IMR-90 (cell line): ENCODE results near the gene OAS3. TPM values are rescaled to one million over a fixed set of nuclear protein-coding genes. Genes with fewer than 3 reads are reported as not detected.

Source experiments
- ATAC-seq: fragments of 200-7000 bp; cut with Tn5 transposase; 2 replicates; pipeline ENCODE4 v1.9.1; 2020; ENCODE audit warnings: low read depth, mild to moderate bottlenecking, moderate library complexity
- BruUV-seq: library from RNA; stranded (reverse); fragments of 400-500 nt; replicated peaks from 2 replicates; lab custom pipeline; 2021; lab: Mats Ljungman, UMichigan
- CTCF ChIA-PET: fragments of 300-600 bp; formaldehyde crosslinking; extraction: SDS; loops from one replicate; lab custom pipeline; 2021; ENCODE audit warnings: antibody characterized with exemption; lab: Yijun Ruan, JAX
- POLR2A ChIA-PET: fragments of 300-600 bp; sonication (Branson Sonifier 250); formaldehyde crosslinking; loops from one replicate; lab custom pipeline; 2022; ENCODE audit warnings: antibody characterized with exemption; ENCODE audit not compliant: unreplicated experiment; lab: Charles Lee
- DNase-seq: peaks from one replicate; pipeline ENCODE4 v3.0.0; 2013
- H2AFZ ChIP-seq: replicated peaks from 2 replicates; pipeline ENCODE3; 2013; ENCODE audit warnings: low read length, mild to moderate bottlenecking; ENCODE audit not compliant: poor library complexity
- H2AK5ac ChIP-seq: 2 replicates; pipeline ENCODE4 v1.6.1; 2013; ENCODE audit warnings: low read depth, low read length, inconsistent platforms
- H2AK9ac ChIP-seq: replicated peaks from 2 replicates; pipeline ENCODE3; 2013; ENCODE audit warnings: mild to moderate bottlenecking, low read depth, low read length, moderate library complexity; ENCODE audit not compliant: poor library complexity
- H2BK120ac ChIP-seq: 2 replicates; pipeline ENCODE4 v1.6.1; 2013; ENCODE audit warnings: low read depth, low read length, inconsistent platforms
- H2BK15ac ChIP-seq: 3 replicates; pipeline ENCODE4 v1.6.1; 2013; ENCODE audit warnings: low read depth, low read length, inconsistent platforms
- H2BK20ac ChIP-seq: 2 replicates; pipeline ENCODE4 v1.6.1; 2013; ENCODE audit warnings: low read depth, mild to moderate bottlenecking, inconsistent platforms, low read length, moderate library complexity
- H2BK5ac ChIP-seq: 2 replicates; pipeline ENCODE4 v1.6.1; 2013; ENCODE audit warnings: mild to moderate bottlenecking, low read depth, low read length, inconsistent platforms; ENCODE audit not compliant: poor library complexity, severe bottlenecking
- H3K14ac ChIP-seq: replicated peaks from 2 replicates; pipeline ENCODE4 v1.6.1; 2013; ENCODE audit warnings: low read depth, low read length, inconsistent platforms
- H3K18ac ChIP-seq: 2 replicates; pipeline ENCODE4 v1.6.1; 2013; ENCODE audit warnings: low read depth, low read length, control low read depth
- H3K23ac ChIP-seq: 2 replicates; pipeline ENCODE4 v1.6.1; 2013; ENCODE audit warnings: low read depth, low read length, inconsistent platforms
- H3K27ac ChIP-seq: 2 replicates; pipeline ENCODE4 v1.5.1; 2013; ENCODE audit warnings: mild to moderate bottlenecking, control low read depth, low read length; ENCODE audit not compliant: insufficient read depth
- H3K27me3 ChIP-seq: 2 replicates; pipeline ENCODE4 v1.6.1; 2013; ENCODE audit warnings: low read length; ENCODE audit not compliant: control insufficient read depth, insufficient read depth
- H3K36me3 ChIP-seq: 2 replicates; pipeline ENCODE4 v1.6.1; 2013; ENCODE audit warnings: low read length, mixed read lengths; ENCODE audit not compliant: control insufficient read depth, insufficient read depth
- H3K4ac ChIP-seq: 2 replicates; pipeline ENCODE4 v1.6.1; 2013; ENCODE audit warnings: low read depth, low read length, inconsistent platforms
- H3K4me1 ChIP-seq: 2 replicates; pipeline ENCODE4 v1.6.1; 2013; ENCODE audit warnings: low read length, mixed read lengths; ENCODE audit not compliant: control insufficient read depth, insufficient read depth
- H3K4me2 ChIP-seq: 2 replicates; pipeline ENCODE4 v1.6.1; 2013; ENCODE audit warnings: low read depth, mild to moderate bottlenecking, control low read depth, low read length, moderate library complexity
- H3K4me3 ChIP-seq: 2 replicates; pipeline ENCODE4 v1.5.1; 2013; ENCODE audit warnings: low read depth, mild to moderate bottlenecking, control low read depth, low read length, moderate library complexity; ENCODE audit not compliant: insufficient read depth
- H3K56ac ChIP-seq: 2 replicates; pipeline ENCODE4 v1.6.1; 2013; ENCODE audit warnings: low read length, inconsistent platforms; ENCODE audit not compliant: insufficient read depth; ENCODE audit errors: extremely low read depth
- H3K79me1 ChIP-seq, 2 experiments: 2 replicates each; pipeline ENCODE4 v1.6.1; 2013; ENCODE audit warnings: low read length in 2 of 2, inconsistent platforms in 1 of 2, low read depth in 1 of 2
- H3K9ac ChIP-seq: 2 replicates; pipeline ENCODE4 v1.6.1; 2013; ENCODE audit warnings: low read depth, low read length, control low read depth
- H3K9me1 ChIP-seq: 2 replicates; pipeline ENCODE4 v1.6.1; 2013; ENCODE audit warnings: low read length, inconsistent platforms; ENCODE audit not compliant: insufficient read depth
- H3K9me3 ChIP-seq: 2 replicates; pipeline ENCODE4 v1.6.1; 2013; ENCODE audit warnings: low read length; ENCODE audit not compliant: control insufficient read depth, insufficient read depth
- H4K20me1 ChIP-seq: 2 replicates; pipeline ENCODE4 v1.6.1; 2013; ENCODE audit warnings: low read length, inconsistent platforms; ENCODE audit not compliant: insufficient read depth
- H4K5ac ChIP-seq: 2 replicates; pipeline ENCODE4 v1.6.1; 2013; ENCODE audit warnings: mild to moderate bottlenecking, low read depth, low read length, control low read depth
- H4K8ac ChIP-seq, 2 experiments: 2 replicates each; pipeline ENCODE4 v1.6.1; 2013; ENCODE audit warnings: low read depth in 2 of 2, low read length in 2 of 2, control low read depth in 1 of 2, inconsistent platforms in 1 of 2
- H4K91ac ChIP-seq: 2 replicates; pipeline ENCODE4 v1.6.1; 2013; ENCODE audit warnings: low read depth, low read length, inconsistent platforms; ENCODE audit not compliant: insufficient read depth
- BHLHE40 ChIP-seq: fragments of 150-350 bp; IDR thresholded peaks from 2 replicates; pipeline ENCODE4 v1.6.1; 2016; ENCODE audit warnings: mild to moderate bottlenecking, low read depth, low read length
- CEBPB ChIP-seq: IDR thresholded peaks from 2 replicates; pipeline ENCODE4 v1.6.1; 2012; ENCODE audit warnings: low read depth, low read length, improper control_type of control experiment
- CHD1 ChIP-seq: IDR thresholded peaks from 2 replicates; pipeline ENCODE4 v1.6.1; 2012; ENCODE audit warnings: low read depth, low read length, improper control_type of control experiment
- FOS ChIP-seq: fragments of 150-350 bp; IDR thresholded peaks from 2 replicates; pipeline ENCODE4 v1.6.1; 2016; ENCODE audit warnings: low read depth, low read length
- MAFK ChIP-seq: IDR thresholded peaks from 2 replicates; pipeline ENCODE4 v1.6.1; 2012; ENCODE audit warnings: low read depth, low read length, improper control_type of control experiment
- MAZ ChIP-seq: IDR thresholded peaks from 2 replicates; pipeline ENCODE4 v1.6.1; 2012; ENCODE audit warnings: low read depth, mild to moderate bottlenecking, low read length, improper control_type of control experiment, moderate library complexity, borderline replicate concordance
- MXI1 ChIP-seq: IDR thresholded peaks from 2 replicates; pipeline ENCODE4 v1.6.1; 2012; ENCODE audit warnings: low read depth, mild to moderate bottlenecking, low read length, moderate library complexity, borderline replicate concordance
- NFE2L2 ChIP-seq: fragments of 150-350 bp; IDR thresholded peaks from 2 replicates; pipeline ENCODE4 v1.6.1; 2016; ENCODE audit warnings: low read depth, mild to moderate bottlenecking, low read length
- POLR2A ChIP-seq: IDR thresholded peaks from 2 replicates; pipeline ENCODE4 v1.6.1; 2012; ENCODE audit warnings: mild to moderate bottlenecking, low read depth, low read length
- RAD21 ChIP-seq: IDR thresholded peaks from 2 replicates; pipeline ENCODE4 v1.6.1; 2012; ENCODE audit warnings: low read length, improper control_type of control experiment
- RCOR1 ChIP-seq: IDR thresholded peaks from 2 replicates; pipeline ENCODE4 v1.6.1; 2012; ENCODE audit warnings: mild to moderate bottlenecking, low read length, improper control_type of control experiment; ENCODE audit not compliant: insufficient replicate concordance
- RFX5 ChIP-seq: IDR thresholded peaks from 2 replicates; pipeline ENCODE4 v1.8.0; 2012; ENCODE audit warnings: low read depth, mild to moderate bottlenecking, low read length, moderate library complexity
- SMC3 ChIP-seq: fragments of 150-350 bp; IDR thresholded peaks from 2 replicates; pipeline ENCODE4 v1.6.1; 2016; ENCODE audit warnings: low read depth, mild to moderate bottlenecking, antibody characterized with exemption, low read length, moderate library complexity
- WGBS, 2 experiments: methylation state at CpG; one replicate each; pipeline versions ENCODE4 v1.1.5 to v1.1.7; 2013; ENCODE audit warnings: missing lambda C conversion rate in 2 of 2; ENCODE audit not compliant: insufficient read length in 1 of 2; ENCODE audit errors: extremely low coverage in 2 of 2; 5-methylcytosine and 5-hydroxymethylcytosine counted together
- dilution Hi-C: fragments of 300-500 bp; cut with HindIII; formaldehyde crosslinking; loops from one replicate; pipeline ENCODE4 v1.14.3; 2018; ENCODE audit warnings: low sequenced_read_pairs; ENCODE audit not compliant: unreplicated experiment
- in situ Hi-C: fragments of 300-500 bp; cut with MboI; formaldehyde crosslinking; loops from 3 replicates; pipeline ENCODE4 v1.14.3; 2019; ENCODE audit warnings: low sequenced_read_pairs, inconsistent platforms, mixed read lengths
- intact Hi-C: fragments of 100-400 bp; cut with micrococcal nuclease; formaldehyde crosslinking; loops from 2 replicates; pipeline ENCODE4 v1.10.0; 2022
- polyA plus RNA-seq, 3 experiments: library from polyadenylated mRNA; depleted of rRNA; stranded (reverse); fragments of >200 nt; gene quantifications; 2 replicates each; pipeline ENCODE4 v1.2.3, GENCODE V29; 2012; ENCODE audit warnings: low replicate concordance in 1 of 3
- total RNA-seq: library from RNA; depleted of rRNA; stranded (reverse); fragments of >200 nt; gene quantifications from 2 replicates; pipeline ENCODE4 v1.2.3, GENCODE V29; 2012
- TF ChIP-seq, protein P1 (sequence below): conservative IDR thresholded peaks from 2 replicates; pipeline ENCODE4 v1.5.1; 2012; ENCODE audit warnings: mild to moderate bottlenecking, low read depth, low read length, improper control_type of control experiment
- TF ChIP-seq, protein P2 (sequence below): fragments of 150-350 bp; IDR thresholded peaks from 2 replicates; pipeline ENCODE4 v1.6.1; 2016; ENCODE audit warnings: low read depth, mild to moderate bottlenecking, low read length, moderate library complexity, borderline replicate concordance
- TF ChIP-seq, protein P3 (sequence below): fragments of 150-350 bp; IDR thresholded peaks from 2 replicates; pipeline ENCODE4 v1.6.1; 2017; ENCODE audit warnings: mild to moderate bottlenecking, antibody characterized with exemption, low read length, low read depth

Gene OAS3
- total and polyA plus RNA-seq, 2 of the 4 experiments (the other 2 are of a cell fraction), result 4.1 to 7.8 TPM

DNA sequence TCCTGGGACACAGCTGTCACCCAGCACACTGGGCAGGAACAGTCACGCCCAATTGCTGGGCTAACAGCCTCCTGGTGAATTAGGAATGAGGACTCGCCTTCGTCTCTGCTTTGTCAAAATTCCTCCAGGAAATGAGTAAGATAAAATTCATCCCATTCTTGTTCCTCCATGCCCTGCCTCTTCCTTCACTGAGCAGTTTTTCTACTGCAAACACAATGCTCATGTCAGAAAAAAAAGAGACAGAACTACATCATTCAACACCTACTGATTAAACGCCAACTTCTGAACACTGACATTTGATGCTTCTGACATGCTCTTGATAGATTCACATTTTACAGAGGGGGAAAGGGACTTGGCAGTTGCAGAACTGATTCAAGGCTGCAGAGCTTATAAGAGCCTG lies 80.8 kb downstream of the OAS3 start:
- no TSS peak for BruUV-seq
- no peak overlapping the region for H3K27ac ChIP-seq
- no peak overlapping the region for H2BK15ac ChIP-seq
- H3K4me2 ChIP-seq, result no peak overlapping the region
- no peaks in the 10 kb centered on the region for H3K27me3 ChIP-seq
- no peak overlapping the region for H3K23ac ChIP-seq
- no peak overlapping the region for H2BK120ac ChIP-seq
- CTCF ChIA-PET, result interaction anchor here (0.8 kb wide), 1 partner anchor 26 kb away, joined by 4 read pairs; no protein-coding TSS in a partner anchor
- no peak overlapping the region for H4K8ac ChIP-seq
- H3K14ac ChIP-seq, result no peak overlapping the region
- no peak overlapping the region for H3K4ac ChIP-seq
- H2BK5ac ChIP-seq, result no peak overlapping the region
- no peak for DNase-seq
- in situ Hi-C loops (no loop called here), dilution Hi-C loops (no loop called here), intact Hi-C loops (no loop called here)
- H3K56ac ChIP-seq, result no peak overlapping the region
- no peak overlapping the region for H2AFZ ChIP-seq
- no peak for ATAC-seq
- H3K18ac ChIP-seq, result no peak overlapping the region
- no peak overlapping the region for H4K91ac ChIP-seq
- no peaks in the 10 kb centered on the region for H4K20me1 ChIP-seq
- H3K79me1 ChIP-seq, result no peaks in the 10 kb centered on the region
- TF ChIP-seq RAD21 (no peak), RCOR1 (no peak), FOS (no peak), SMC3 (no peak), RFX5 (no peak), CHD1 (no peak), POLR2A (no peak), MAZ (no peak), NFE2L2 (no peak), MAFK (no peak), BHLHE40 (no peak), MXI1 (no peak), CEBPB (no peak)
- TF ChIP-seq, protein P1, sequence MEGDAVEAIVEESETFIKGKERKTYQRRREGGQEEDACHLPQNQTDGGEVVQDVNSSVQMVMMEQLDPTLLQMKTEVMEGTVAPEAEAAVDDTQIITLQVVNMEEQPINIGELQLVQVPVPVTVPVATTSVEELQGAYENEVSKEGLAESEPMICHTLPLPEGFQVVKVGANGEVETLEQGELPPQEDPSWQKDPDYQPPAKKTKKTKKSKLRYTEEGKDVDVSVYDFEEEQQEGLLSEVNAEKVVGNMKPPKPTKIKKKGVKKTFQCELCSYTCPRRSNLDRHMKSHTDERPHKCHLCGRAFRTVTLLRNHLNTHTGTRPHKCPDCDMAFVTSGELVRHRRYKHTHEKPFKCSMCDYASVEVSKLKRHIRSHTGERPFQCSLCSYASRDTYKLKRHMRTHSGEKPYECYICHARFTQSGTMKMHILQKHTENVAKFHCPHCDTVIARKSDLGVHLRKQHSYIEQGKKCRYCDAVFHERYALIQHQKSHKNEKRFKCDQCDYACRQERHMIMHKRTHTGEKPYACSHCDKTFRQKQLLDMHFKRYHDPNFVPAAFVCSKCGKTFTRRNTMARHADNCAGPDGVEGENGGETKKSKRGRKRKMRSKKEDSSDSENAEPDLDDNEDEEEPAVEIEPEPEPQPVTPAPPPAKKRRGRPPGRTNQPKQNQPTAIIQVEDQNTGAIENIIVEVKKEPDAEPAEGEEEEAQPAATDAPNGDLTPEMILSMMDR, result no peak
- TF ChIP-seq, protein P2, sequence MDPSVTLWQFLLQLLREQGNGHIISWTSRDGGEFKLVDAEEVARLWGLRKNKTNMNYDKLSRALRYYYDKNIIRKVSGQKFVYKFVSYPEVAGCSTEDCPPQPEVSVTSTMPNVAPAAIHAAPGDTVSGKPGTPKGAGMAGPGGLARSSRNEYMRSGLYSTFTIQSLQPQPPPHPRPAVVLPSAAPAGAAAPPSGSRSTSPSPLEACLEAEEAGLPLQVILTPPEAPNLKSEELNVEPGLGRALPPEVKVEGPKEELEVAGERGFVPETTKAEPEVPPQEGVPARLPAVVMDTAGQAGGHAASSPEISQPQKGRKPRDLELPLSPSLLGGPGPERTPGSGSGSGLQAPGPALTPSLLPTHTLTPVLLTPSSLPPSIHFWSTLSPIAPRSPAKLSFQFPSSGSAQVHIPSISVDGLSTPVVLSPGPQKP, result no peak
- TF ChIP-seq, protein P3, sequence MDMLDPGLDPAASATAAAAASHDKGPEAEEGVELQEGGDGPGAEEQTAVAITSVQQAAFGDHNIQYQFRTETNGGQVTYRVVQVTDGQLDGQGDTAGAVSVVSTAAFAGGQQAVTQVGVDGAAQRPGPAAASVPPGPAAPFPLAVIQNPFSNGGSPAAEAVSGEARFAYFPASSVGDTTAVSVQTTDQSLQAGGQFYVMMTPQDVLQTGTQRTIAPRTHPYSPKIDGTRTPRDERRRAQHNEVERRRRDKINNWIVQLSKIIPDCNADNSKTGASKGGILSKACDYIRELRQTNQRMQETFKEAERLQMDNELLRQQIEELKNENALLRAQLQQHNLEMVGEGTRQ, result no peak
- H3K9me3 ChIP-seq, result no peaks in the 10 kb centered on the region
- H3K9me1 ChIP-seq, result no peaks in the 10 kb centered on the region
- no peaks in the 10 kb centered on the region for H3K36me3 ChIP-seq
- no peak overlapping the region for H2AK5ac ChIP-seq
- H3K4me3 ChIP-seq, result no peak overlapping the region
- no peak overlapping the region for H4K5ac ChIP-seq
- no peak overlapping the region for H2AK9ac ChIP-seq
- POLR2A ChIA-PET, result interaction anchor here (0.6 kb wide), 1 partner anchor 115 kb away, joined by 5 read pairs; no protein-coding TSS in a partner anchor
- no peak overlapping the region for H3K9ac ChIP-seq
- WGBS, 2 experiments, result no CpG with 5 or more reads among the region's 4 CpGs
- H2BK20ac ChIP-seq, result no peak overlapping the region
- no peaks in the 10 kb centered on the region for H3K4me1 ChIP-seq
